ENCODE data around the gene SH3BP1.
A peak's percentile ranks its signal among the peaks of the same experiment; 100 is the strongest.
"Not testable (repeated sequence)": the region's sequence is repeated elsewhere in the genome, so short reads cannot be mapped to it uniquely, and the experiment has no call there.

The SH3BP1 gene

GRCh38 chr22:37690901-37691504 is 51.5 kb downstream of the SH3BP1 start:
- no peaks in the 10 kb centered on the region for H3K27me3 Mint-ChIP-seq
- DNase-seq, result no peak
- H3K9me3 Mint-ChIP-seq, result no peaks in the 10 kb centered on the region
- peaks cover 23 to 24% of the 10 kb centered on the region in 2 donors for H3K4me1 Mint-ChIP-seq (ENCODE audit: low read depth in 2 of 2)
- H3K27ac Mint-ChIP-seq, result no peak overlapping the region
- H3K4me3 Mint-ChIP-seq, result no peak overlapping the region
- no peak for ATAC-seq (replicated peaks)
- peaks cover 52% of the 10 kb centered on the region for H3K36me3 Mint-ChIP-seq (ENCODE audit: insufficient read depth)

- Mint-ChIP-seq H3K4me1 (ENCODE audit: low read depth in 2 of 2) (peaks cover 13 to 19% of the 10 kb centered on the region in 2 donors), H3K27ac (no peak overlapping the region), H3K9me3 (no peaks in the 10 kb centered on the region), H3K4me3 (no peak overlapping the region), H3K36me3 (ENCODE audit: insufficient read depth) (peaks cover 49% of the 10 kb centered on the region), H3K27me3 (no peaks in the 10 kb centered on the region)
- ATAC-seq (replicated peaks) (no peak), DNase-seq (no peak)
Measured at GRCh38 chr22:37692627-37693285, 53.3 kb downstream of the SH3BP1 start.

- H3K9me3 Mint-ChIP-seq; ATAC-seq (replicated peaks); H3K27me3 Mint-ChIP-seq; DNase-seq; H3K27ac Mint-ChIP-seq; H3K4me3 Mint-ChIP-seq: not testable (repeated sequence)
- Mint-ChIP-seq H3K4me1 (ENCODE audit: low read depth in 2 of 2) (peaks cover 9 to 11% of the 10 kb centered on the region in 2 donors), H3K36me3 (ENCODE audit: insufficient read depth) (peaks cover 46% of the 10 kb centered on the region)
Measured at GRCh38 chr22:37694131-37694530, 54.7 kb downstream of the SH3BP1 start.

- H3K9me3 Mint-ChIP-seq; ATAC-seq (replicated peaks); DNase-seq; H3K27me3 Mint-ChIP-seq: not testable (repeated sequence)
- Mint-ChIP-seq H3K27ac (peak overlapping the region; percentile 44 to 62), H3K4me3 (peak overlapping the region in 1 of 2 donors; percentile 45), H3K4me1 (ENCODE audit: low read depth in 2 of 2) (peaks cover 9 to 11% of the 10 kb centered on the region in 2 donors), H3K36me3 (ENCODE audit: insufficient read depth) (peaks cover 35% of the 10 kb centered on the region)
Measured at GRCh38 chr22:37696260-37696656, 56.8 kb downstream of the SH3BP1 start.

- H3K9me3 Mint-ChIP-seq, result no peaks in the 10 kb centered on the region
- ATAC-seq (replicated peaks) (peak; percentile 99), DNase-seq (peak; percentile 43 to 72 (median 67))
- H3K27ac Mint-ChIP-seq, result peak within 1 kb of the TSS; percentile 44 to 62
- H3K36me3 Mint-ChIP-seq (ENCODE audit: insufficient read depth), result peaks cover 30% of the 10 kb centered on the region
- H3K4me1 Mint-ChIP-seq (ENCODE audit: low read depth in 2 of 2), result peaks cover 9 to 11% of the 10 kb centered on the region in 2 donors
- H3K27me3 Mint-ChIP-seq, result no peaks in the 10 kb centered on the region
- H3K4me3 Mint-ChIP-seq, result peak within 1 kb of the TSS in 1 of 2 donors; percentile 45
Measured at GRCh38 chr22:37696657-37697537, 57.4 kb downstream of the SH3BP1 start, which contains the start of gene TRIOBP. Gene TRIOBP (plus strand): TSS chr22:37697048. CDS start chr22:37701366, 4,318 bp downstream.

GRCh38 chr22:37697538-37697835 is 58.0 kb downstream of the SH3BP1 start:
- Mint-ChIP-seq H3K27ac (no peak overlapping the region), H3K36me3 (ENCODE audit: insufficient read depth) (peaks cover 24% of the 10 kb centered on the region), H3K4me3 (no peak overlapping the region), H3K4me1 (ENCODE audit: low read depth in 2 of 2) (peaks cover 9 to 11% of the 10 kb centered on the region in 2 donors), H3K9me3 (no peaks in the 10 kb centered on the region), H3K27me3 (no peaks in the 10 kb centered on the region)
- DNase-seq, result no peak
- no peak for ATAC-seq (replicated peaks)

- Mint-ChIP-seq H3K4me1 (ENCODE audit: low read depth in 2 of 2) (peaks cover 0 to 6% of the 10 kb centered on the region in 2 donors), H3K27ac (no peak overlapping the region), H3K27me3 (no peaks in the 10 kb centered on the region), H3K4me3 (no peak overlapping the region), H3K36me3 (ENCODE audit: insufficient read depth) (peaks cover 11% of the 10 kb centered on the region), H3K9me3 (no peaks in the 10 kb centered on the region)
- no peak for DNase-seq
- ATAC-seq (replicated peaks), result no peak
Measured at GRCh38 chr22:37701141-37701786, 61.8 kb downstream of the SH3BP1 start.

- no peak for DNase-seq
- ATAC-seq (replicated peaks), result no peak
- peaks cover 8% of the 10 kb centered on the region for H3K36me3 Mint-ChIP-seq (ENCODE audit: insufficient read depth)
- H3K27ac Mint-ChIP-seq, result no peak overlapping the region
- H3K4me1 Mint-ChIP-seq (ENCODE audit: low read depth in 2 of 2), result no peaks in the 10 kb centered on the region
- H3K27me3 Mint-ChIP-seq, result no peaks in the 10 kb centered on the region
- no peak overlapping the region for H3K4me3 Mint-ChIP-seq
- H3K9me3 Mint-ChIP-seq, result no peaks in the 10 kb centered on the region
Measured at GRCh38 chr22:37703906-37704305, 64.4 kb downstream of the SH3BP1 start.

GRCh38 chr22:37704645-37705044 is 65.2 kb downstream of the SH3BP1 start:
- DNase-seq (no peak), ATAC-seq (replicated peaks) (no peak)
- H3K4me1 Mint-ChIP-seq (ENCODE audit: low read depth in 2 of 2), result no peaks in the 10 kb centered on the region
- H3K27ac Mint-ChIP-seq, result peak overlapping the region in 1 of 2 donors; percentile 25
- H3K9me3 Mint-ChIP-seq, result no peaks in the 10 kb centered on the region
- no peaks in the 10 kb centered on the region for H3K27me3 Mint-ChIP-seq
- peaks cover 8% of the 10 kb centered on the region for H3K36me3 Mint-ChIP-seq (ENCODE audit: insufficient read depth)
- no peak overlapping the region for H3K4me3 Mint-ChIP-seq

- Mint-ChIP-seq H3K9me3 (no peaks in the 10 kb centered on the region), H3K36me3 (ENCODE audit: insufficient read depth) (peaks cover 8% of the 10 kb centered on the region), H3K4me1 (ENCODE audit: low read depth in 2 of 2) (no peaks in the 10 kb centered on the region), H3K27ac (peak overlapping the region in 1 of 2 donors; percentile 80), H3K27me3 (no peaks in the 10 kb centered on the region), H3K4me3 (no peak overlapping the region)
- ATAC-seq (replicated peaks), result no peak
- no peak for DNase-seq
Measured at GRCh38 chr22:37705205-37705604, 65.7 kb downstream of the SH3BP1 start.

Data from effector memory CD8-positive, alpha-beta T cell (primary cell).